ENCODE measurements around the gene SLC31A1. TPM values are rescaled to one million over a fixed set of nuclear protein-coding genes. Genes with fewer than 3 reads are reported as not detected.
"Not testable (repeated sequence)": the region's sequence is repeated elsewhere in the genome, so short reads cannot be mapped to it uniquely, and the experiment has no call there.

Gene SLC31A1
- total RNA-seq, 2 experiments from 2014 or later, result 12.1 to 12.5 TPM

DNA sequence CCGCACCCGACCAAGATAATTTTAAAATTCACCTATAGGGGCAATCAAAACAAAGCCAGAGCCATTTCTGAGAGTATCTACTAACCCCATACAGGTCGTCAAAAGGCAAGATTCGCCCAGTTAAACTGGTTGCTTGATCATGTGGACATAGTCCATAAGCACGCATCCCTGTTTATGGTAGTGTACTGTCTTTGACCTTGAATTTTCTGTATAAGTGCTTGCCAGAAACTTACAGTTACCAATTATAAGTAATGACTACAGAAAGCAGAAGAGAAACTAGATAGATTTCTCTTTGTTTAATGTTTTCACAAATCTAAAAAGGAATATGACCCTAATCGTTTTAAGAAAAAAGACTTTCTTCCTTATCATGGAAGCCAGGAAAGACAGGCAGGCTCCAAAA, 25.6 kb downstream of the SLC31A1 start:
- no peak overlapping the region for H3K27ac Mint-ChIP-seq
- DNase-seq, result no peak
- ChIA-PET POLR2A (no interaction called here), CTCF (no interaction called here)
- H3K36me3 Mint-ChIP-seq, result peaks cover 1% of the 10 kb centered on the region
- intact Hi-C loops (cut with micrococcal nuclease), result no loop called here
- no peaks in the 10 kb centered on the region for H3K4me1 Mint-ChIP-seq (ENCODE audit: low read depth)
- H3K27me3 Mint-ChIP-seq, result no peaks in the 10 kb centered on the region
- H3K4me3 Mint-ChIP-seq, result no peak overlapping the region
- peaks cover 2% of the 10 kb centered on the region for H3K9me3 Mint-ChIP-seq

- no peak for DNase-seq
- H3K27me3 Mint-ChIP-seq, result no peaks in the 10 kb centered on the region
- intact Hi-C loops (cut with micrococcal nuclease), result no loop called here
- H3K36me3 Mint-ChIP-seq, result peaks cover 1% of the 10 kb centered on the region
- ChIA-PET CTCF (no interaction called here), POLR2A (no interaction called here)
- H3K27ac Mint-ChIP-seq, result no peak overlapping the region
- peaks cover 2% of the 10 kb centered on the region for H3K9me3 Mint-ChIP-seq
- H3K4me1 Mint-ChIP-seq (ENCODE audit: low read depth), result no peaks in the 10 kb centered on the region
- no peak overlapping the region for H3K4me3 Mint-ChIP-seq
Measured at GRCh38 chr9:113247640-113248039, 26.3 kb downstream of the SLC31A1 start.

GRCh38 chr9:113249661-113250060, 28.3 kb downstream of the SLC31A1 start:
- H3K4me1 Mint-ChIP-seq (ENCODE audit: low read depth); CTCF ChIA-PET; H3K9me3 Mint-ChIP-seq; H3K27ac Mint-ChIP-seq; intact Hi-C loops (cut with micrococcal nuclease); H3K4me3 Mint-ChIP-seq; H3K27me3 Mint-ChIP-seq; POLR2A ChIA-PET; H3K36me3 Mint-ChIP-seq; DNase-seq: not testable (repeated sequence)

DNA sequence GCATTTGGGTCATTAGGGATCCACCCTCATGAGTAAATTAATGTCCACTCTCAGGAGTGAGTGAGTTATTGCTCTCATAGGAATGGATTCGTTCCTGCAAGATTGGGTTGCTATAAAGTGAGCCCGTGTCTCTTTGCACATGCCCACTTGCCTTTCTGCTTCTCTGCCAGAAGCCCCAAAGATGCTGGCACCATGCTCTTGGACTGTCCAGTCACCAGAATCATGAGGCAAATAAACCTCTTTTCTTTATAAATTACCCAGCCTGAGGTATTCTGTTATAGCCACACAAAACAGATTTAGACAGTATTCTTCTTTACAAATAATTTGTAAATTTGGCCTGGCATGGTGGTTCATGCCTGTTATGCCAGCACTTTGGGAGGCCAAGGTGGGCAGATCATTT, 29.5 kb downstream of the SLC31A1 start:
- no peaks in the 10 kb centered on the region for H3K4me1 Mint-ChIP-seq (ENCODE audit: low read depth)
- intact Hi-C loops (cut with micrococcal nuclease), result no loop called here
- CTCF ChIA-PET, result interaction anchor here (2.1 kb wide), 1 partner anchor 24 kb away, joined by 4 read pairs; the partner anchor contains the start of genes CDC26 and PRPF4
- no peak overlapping the region for H3K27ac Mint-ChIP-seq
- H3K36me3 Mint-ChIP-seq, result peaks cover 1% of the 10 kb centered on the region
- DNase-seq, result no peak
- POLR2A ChIA-PET, result no interaction called here
- peaks cover 2% of the 10 kb centered on the region for H3K9me3 Mint-ChIP-seq
- no peak overlapping the region for H3K4me3 Mint-ChIP-seq
- H3K27me3 Mint-ChIP-seq, result no peaks in the 10 kb centered on the region

DNA sequence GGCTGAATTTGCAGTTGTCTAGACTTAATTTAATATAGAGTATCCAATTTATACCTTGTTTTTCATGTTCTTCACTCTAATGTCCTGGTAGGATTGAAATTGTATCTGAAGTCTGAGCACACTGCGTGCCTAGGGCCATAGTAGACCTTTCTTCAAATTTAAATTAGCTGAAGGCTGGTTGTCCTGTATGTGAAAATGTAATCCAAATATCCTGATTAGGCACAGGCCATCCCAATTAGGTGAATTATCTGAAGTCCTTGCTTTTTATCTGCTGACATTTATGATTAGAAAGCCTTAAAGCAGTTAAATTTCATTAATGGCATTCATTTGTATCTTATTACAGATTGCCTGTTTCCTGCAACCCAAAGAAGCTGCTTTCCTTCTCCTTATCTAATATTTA, 33.6 kb downstream of the SLC31A1 start:
- Mint-ChIP-seq H3K9me3 (peaks cover 2% of the 10 kb centered on the region), H3K27me3 (no peaks in the 10 kb centered on the region), H3K27ac (no peak overlapping the region), H3K36me3 (peaks cover 9% of the 10 kb centered on the region), H3K4me1 (ENCODE audit: low read depth) (no peaks in the 10 kb centered on the region), H3K4me3 (no peak overlapping the region)
- intact Hi-C loops (cut with micrococcal nuclease), result no loop called here
- ChIA-PET CTCF (interaction anchor here (0.7 kb wide), 1 partner anchor 61 kb away, joined by 3 read pairs; no protein-coding TSS in a partner anchor), POLR2A (no interaction called here)
- no peak for DNase-seq

DNA sequence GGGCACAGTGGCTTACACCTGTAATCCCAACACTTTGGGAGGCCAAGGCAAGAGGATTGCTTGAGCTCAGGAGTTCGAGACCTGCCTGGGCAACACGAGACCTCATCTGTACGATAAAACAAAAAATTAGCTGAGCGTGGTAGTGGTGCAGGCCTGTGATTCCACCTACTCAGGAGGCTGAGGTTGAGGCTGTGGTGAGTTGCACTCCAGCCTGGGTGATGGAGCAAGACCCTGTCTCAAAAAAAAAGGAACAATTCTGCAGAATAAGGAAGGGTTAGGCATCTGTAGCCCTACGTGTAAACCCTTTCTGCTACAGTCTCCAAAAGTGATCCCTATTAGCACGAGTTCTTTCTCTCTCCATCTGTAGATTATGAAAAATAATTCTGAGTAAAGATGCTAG, 34.1 kb downstream of the SLC31A1 start:
- CTCF ChIA-PET, result interaction anchor here (1.2 kb wide), 1 partner anchor 399 kb away, joined by 3 read pairs; no protein-coding TSS in a partner anchor

DNA sequence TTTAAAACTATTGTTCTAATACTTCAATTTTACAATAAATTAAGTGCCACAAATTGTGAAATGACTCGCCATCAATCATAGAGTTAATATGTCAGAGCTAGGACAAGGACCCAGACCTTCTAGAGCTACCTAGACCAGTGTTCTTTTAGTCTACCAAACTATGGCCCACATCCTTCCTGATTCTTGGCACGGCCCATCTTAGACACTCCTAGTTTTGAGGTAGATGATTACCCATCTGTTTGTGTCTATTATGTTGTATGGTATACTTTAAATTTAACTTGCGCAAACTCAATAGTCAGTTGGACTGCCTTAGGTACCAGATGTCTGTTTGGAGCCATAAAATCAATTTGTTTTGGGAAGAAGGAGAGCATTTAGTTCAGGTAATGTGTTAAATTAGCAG, 36.5 kb downstream of the SLC31A1 start:
- intact Hi-C loops (cut with micrococcal nuclease), result no loop called here
- H3K27me3 Mint-ChIP-seq, result no peaks in the 10 kb centered on the region
- no peak overlapping the region for H3K27ac Mint-ChIP-seq
- H3K4me3 Mint-ChIP-seq, result no peak overlapping the region
- H3K36me3 Mint-ChIP-seq, result peaks cover 18% of the 10 kb centered on the region
- no peaks in the 10 kb centered on the region for H3K9me3 Mint-ChIP-seq
- no peaks in the 10 kb centered on the region for H3K4me1 Mint-ChIP-seq (ENCODE audit: low read depth)
- no peak for DNase-seq
- POLR2A ChIA-PET, result no interaction called here
- CTCF ChIA-PET, result interaction anchor here (0.9 kb wide), 1 partner anchor 17 kb away, joined by 3 read pairs; the partner anchor contains the start of genes CDC26 and PRPF4

More for the DNA sequence above, 34.1 kb downstream of the SLC31A1 start:
- peaks cover 13% of the 10 kb centered on the region for H3K36me3 Mint-ChIP-seq
- H3K4me3 Mint-ChIP-seq, result no peak overlapping the region
- intact Hi-C loops (cut with micrococcal nuclease), result no loop called here
- no peaks in the 10 kb centered on the region for H3K27me3 Mint-ChIP-seq
- no peaks in the 10 kb centered on the region for H3K4me1 Mint-ChIP-seq (ENCODE audit: low read depth)
- H3K27ac Mint-ChIP-seq, result no peak overlapping the region
- POLR2A ChIA-PET, result no interaction called here
- peaks cover 2% of the 10 kb centered on the region for H3K9me3 Mint-ChIP-seq
- DNase-seq, result no peak

GRCh38 chr9:113258282-113258681, 36.9 kb downstream of the SLC31A1 start:
- H3K9me3 Mint-ChIP-seq, result no peaks in the 10 kb centered on the region
- H3K4me1 Mint-ChIP-seq (ENCODE audit: low read depth), result no peaks in the 10 kb centered on the region
- no peak overlapping the region for H3K27ac Mint-ChIP-seq
- peaks cover 18% of the 10 kb centered on the region for H3K36me3 Mint-ChIP-seq
- ChIA-PET CTCF (no interaction called here), POLR2A (no interaction called here)
- no peak overlapping the region for H3K4me3 Mint-ChIP-seq
- intact Hi-C loops (cut with micrococcal nuclease), result no loop called here
- H3K27me3 Mint-ChIP-seq, result no peaks in the 10 kb centered on the region
- no peak for DNase-seq

DNA sequence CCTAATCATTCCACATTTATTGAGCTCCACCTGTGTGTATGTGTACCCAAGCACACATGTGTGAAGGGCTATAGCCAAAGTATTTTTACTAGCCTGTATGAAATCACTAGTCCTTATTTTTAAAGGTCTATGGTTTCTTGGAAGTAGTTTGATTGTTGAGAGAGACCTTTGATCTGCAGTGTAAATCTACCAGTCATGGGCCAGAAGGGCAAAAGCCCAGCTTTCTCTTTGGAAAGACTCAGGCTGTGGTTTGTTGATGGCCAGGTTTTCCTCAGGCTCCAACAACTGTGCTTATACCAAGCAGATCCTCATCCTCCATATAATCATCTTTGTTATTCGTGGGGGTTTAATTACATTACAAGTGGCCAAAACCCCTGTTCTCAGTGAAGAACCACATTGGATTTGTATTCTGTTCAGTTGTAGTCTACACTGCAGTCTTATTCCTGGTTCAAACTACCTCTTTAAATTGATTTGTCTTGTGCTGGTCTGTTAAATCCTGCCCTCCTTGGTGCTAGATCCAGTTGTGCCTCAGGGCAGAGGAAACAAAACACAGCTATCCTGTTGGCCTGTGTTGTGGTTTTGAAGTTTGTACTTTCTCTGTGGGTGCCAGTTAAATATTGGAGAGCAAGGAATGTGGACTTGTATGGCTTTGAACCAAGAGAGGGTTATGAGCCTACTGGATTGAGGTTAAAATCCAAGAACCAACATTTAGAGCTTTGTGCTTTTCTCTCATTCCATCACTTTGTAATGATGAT, 40.8 kb downstream of the SLC31A1 start:
- H3K4me3 Mint-ChIP-seq, result no peak overlapping the region
- H3K9me3 Mint-ChIP-seq, result no peaks in the 10 kb centered on the region
- intact Hi-C loops (cut with micrococcal nuclease), result no loop called here
- H3K27ac Mint-ChIP-seq, result no peak overlapping the region
- no peaks in the 10 kb centered on the region for H3K27me3 Mint-ChIP-seq
- H3K4me1 Mint-ChIP-seq (ENCODE audit: low read depth), result no peaks in the 10 kb centered on the region
- DNase-seq, result no peak
- peaks cover 16% of the 10 kb centered on the region for H3K36me3 Mint-ChIP-seq
- ChIA-PET POLR2A (interaction anchor here (0.9 kb wide), 1 partner anchor 29 kb away, joined by 3 read pairs; no protein-coding TSS in a partner anchor), CTCF (interaction anchor here (1.3 kb wide), 1 partner anchor 12 kb away, joined by 4 read pairs; no protein-coding TSS in a partner anchor)

- H3K4me1 Mint-ChIP-seq (ENCODE audit: low read depth), result peaks cover 21% of the 10 kb centered on the region
Measured at GRCh38 chr9:113266174-113266573, 44.8 kb downstream of the SLC31A1 start.

DNA sequence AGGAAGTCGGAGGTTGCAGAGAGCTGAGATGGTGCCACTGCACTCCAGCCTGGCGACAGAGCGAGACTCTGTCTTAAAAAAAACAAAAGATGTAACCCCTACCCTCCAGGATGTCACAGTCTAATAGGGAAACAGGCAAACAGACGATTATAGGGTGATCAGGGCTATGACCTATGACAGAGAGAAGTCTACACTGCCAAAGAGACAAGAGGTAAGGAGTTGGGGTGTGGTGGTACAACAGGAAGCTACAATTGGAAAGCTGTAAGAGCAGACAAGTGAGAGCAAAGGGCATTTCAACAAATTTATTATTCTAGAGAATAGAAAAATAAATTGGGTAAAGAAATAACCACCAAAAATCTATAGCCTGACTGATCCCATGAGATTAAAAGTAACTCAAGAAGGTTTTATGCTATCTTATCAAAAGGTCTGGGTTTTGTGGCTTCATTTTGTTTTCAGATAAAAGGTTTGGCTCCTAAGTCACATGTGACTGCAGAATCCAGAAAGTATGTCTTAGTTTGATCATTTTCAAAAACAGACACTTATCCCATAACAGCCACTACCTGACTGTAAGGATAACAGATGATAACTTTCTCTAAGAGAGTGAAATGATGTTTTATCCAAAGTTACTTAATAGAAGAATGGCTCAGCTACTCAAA, 46.7 kb downstream of the SLC31A1 start:
- Mint-ChIP-seq H3K36me3 (peaks cover 30% of the 10 kb centered on the region), H3K4me1 (ENCODE audit: low read depth) (peaks cover 21% of the 10 kb centered on the region), H3K9me3 (no peaks in the 10 kb centered on the region), H3K27ac (peak overlapping the region; percentile 46), H3K27me3 (no peaks in the 10 kb centered on the region), H3K4me3 (no peak overlapping the region)
- ChIA-PET CTCF (no interaction called here), POLR2A (interaction anchor here (2.3 kb wide), 1 partner anchor 47 kb away, joined by 20 read pairs; the partner anchor contains the start of genes FKBP15 and SLC31A1)
- intact Hi-C loops (cut with micrococcal nuclease), result no loop called here
- DNase-seq, result no peak

More at GRCh38 chr9:113266174-113266573, 44.8 kb downstream of the SLC31A1 start:
- ChIA-PET CTCF (interaction anchor here (0.8 kb wide), 1 partner anchor 405 kb away, joined by 5 read pairs; no protein-coding TSS in a partner anchor), POLR2A (interaction anchor here (1.2 kb wide), 1 partner anchor 47 kb away, joined by 4 read pairs; no protein-coding TSS in a partner anchor)
- Mint-ChIP-seq H3K27me3 (no peaks in the 10 kb centered on the region), H3K27ac (no peak overlapping the region), H3K9me3 (no peaks in the 10 kb centered on the region), H3K4me3 (no peak overlapping the region), H3K36me3 (peaks cover 22% of the 10 kb centered on the region)
- intact Hi-C loops (cut with micrococcal nuclease), result no loop called here
- DNase-seq, result no peak

DNA sequence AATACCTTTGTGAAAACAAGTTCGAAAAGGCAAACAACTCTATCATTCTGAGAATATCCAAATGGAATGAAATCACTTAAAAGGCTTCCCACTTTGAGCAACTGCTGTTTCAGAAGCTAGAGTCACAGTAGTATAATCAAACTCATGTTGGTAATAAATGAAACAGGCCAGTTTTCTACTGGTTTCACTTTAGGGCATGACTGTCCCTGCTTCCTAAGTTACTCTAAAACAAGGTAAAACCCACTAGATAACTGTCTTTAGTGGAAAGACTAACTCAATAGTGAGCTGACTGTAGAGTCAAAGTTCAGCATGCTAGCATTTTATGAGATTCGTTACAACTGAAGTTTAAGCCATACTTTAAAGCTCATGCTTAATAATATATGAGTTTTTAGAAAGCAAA, 48.0 kb downstream of the SLC31A1 start:
- DNase-seq, result no peak
- ChIA-PET CTCF (interaction anchor here (0.6 to 1.4 kb wide), 7 partner anchors 30 to 322 kb away, joined by 3 to 6 read pairs (median 3); partner anchors contain the start of genes FKBP15 and SLC31A1), POLR2A (interaction anchor here (0.7 to 2.3 kb wide), 5 partner anchors 49 to 388 kb away, joined by 3 to 20 read pairs (median 3); partner anchors contain the start of genes FKBP15, POLE3 and SLC31A1)
- H3K36me3 Mint-ChIP-seq, result peaks cover 36% of the 10 kb centered on the region
- intact Hi-C loops (cut with micrococcal nuclease), result loop anchor here (1.0 kb wide), 1 partner anchor 49 kb away; no protein-coding TSS in a partner anchor
- no peaks in the 10 kb centered on the region for H3K9me3 Mint-ChIP-seq
- no peaks in the 10 kb centered on the region for H3K27me3 Mint-ChIP-seq
- H3K4me1 Mint-ChIP-seq (ENCODE audit: low read depth), result peaks cover 32% of the 10 kb centered on the region
- no peak overlapping the region for H3K4me3 Mint-ChIP-seq
- peak overlapping the region; percentile 31 for H3K27ac Mint-ChIP-seq

All from activated CD4-positive, alpha-beta memory T cell treated with anti-CD3 and anti-CD28 coated beads for 36 hours (primary cell).